Ovary (tissue), 9 donors: ENCODE data around the gene DMBX1. TPM values are rescaled to one million over a fixed set of nuclear protein-coding genes. Genes with fewer than 3 reads are reported as not detected.

Source experiments
- DNase-seq, 5 donors: peaks; one replicate each; pipeline ENCODE4 v3.0.0-alpha.2; 2019 to 2020
- H3K27ac ChIP-seq, 2 donors: fragments of 200-600 bp; one replicate each; pipeline versions ENCODE4 v1.5.1 to v1.8.0; 2019 to 2022
- H3K27me3 ChIP-seq: fragments of 200-600 bp; one replicate; pipeline ENCODE4 v1.8.0; 2022
- H3K36me3 ChIP-seq: fragments of 200-600 bp; sonication (generic); one replicate; pipeline ENCODE4 v1.5.1; 2019
- H3K4me1 ChIP-seq: one replicate; pipeline ENCODE4 v1.8.1; 2013; ENCODE audit warnings: mild to moderate bottlenecking, moderate library complexity; ENCODE audit not compliant: insufficient read depth
- H3K4me3 ChIP-seq: fragments of 200-600 bp; sonication (generic); one replicate; pipeline ENCODE4 v1.5.1; 2017
- H3K9me3 ChIP-seq, 2 donors: fragments of 200-600 bp in 1 of 2; sonication (generic) in 1 of 2; one replicate each; pipeline versions ENCODE4 v1.5.1 to v1.8.1; 2013 to 2019; ENCODE audit warnings: mild to moderate bottlenecking in 1 of 2, moderate library complexity in 1 of 2
- EP300 ChIP-seq: sonication (generic); formaldehyde crosslinking; IDR thresholded peaks from one replicate; pipeline ENCODE4 v1.6.1; 2017; ENCODE audit warnings: antibody characterized with exemption
- POLR2A ChIP-seq: fragments of 450-650 bp; IDR thresholded peaks from one replicate; pipeline ENCODE4 v1.6.1; 2017; ENCODE audit warnings: antibody characterized with exemption, mild to moderate bottlenecking, moderate library complexity
- WGBS, 3 donors: extraction: QIAGEN DNeasy Blood & Tissue Kit in 1 of 3; methylation state at CpG; one replicate each; pipeline versions ENCODE4 v1.1.5 to v1.1.7; 2013 to 2017; 5-methylcytosine and 5-hydroxymethylcytosine counted together
- intact Hi-C, 4 donors: fragments of 100-400 bp; cut with DNase I; formaldehyde crosslinking; loops; one replicate each; pipeline versions ENCODE4 v1.11.0 to v1.15.1; 2022 to 2023
- polyA plus RNA-seq, 2 donors: library from polyadenylated mRNA; stranded (reverse); fragments of 200-250 nt in 1 of 2; fragments of 350-450 nt in 1 of 2; fragmentation: Illumina TruSeq in 1 of 2; extraction: RNeasy Lipid Tissue Mini Kit (QIAGEN cat#74804) in 1 of 2; gene quantifications; one replicate each; pipeline ENCODE4 v1.2.3, GENCODE V29; 2013 to 2014
- total RNA-seq, 7 donors: library from RNA; depleted of rRNA in 2 of 7; stranded (reverse); fragments of >200 nt in 2 of 7; fragmentation: NEBNext Ultra II Directional in 3 of 7; extraction: Animal tissue kit (Norgen Biotek cat#: 25700) in 3 of 7; gene quantifications; one replicate each; pipeline versions ENCODE4 v1.1.0 to v1.2.4, GENCODE V29; 2016 to 2023
- TF ChIP-seq, protein P1 (sequence below), 3 donors: fragments of 450-650 bp in 2 of 3; fragments of 200-600 bp in 1 of 3; IDR thresholded peaks; one replicate each; pipeline versions ENCODE4 v1.5.1 to v1.8.0; 2016 to 2022; ENCODE audit warnings: antibody characterized with exemption in 3 of 3, mild to moderate bottlenecking in 1 of 3
- donor health status: DM: no; HTN: no; CAD: no; lungs with moderate emphysema.
- donor health status: DM: no; HTN: no; CAD: no.
- donor health status: Bipolar disorder and iron deficiency.
- donor health status: DM: yes; HTN: yes; CAD: no.
- donor health status: DM: no; HTN: no; CAD: no.
- donor health status: DM: yes; HTN: yes; CAD: no.

DMBX1 gene
- total and polyA plus RNA-seq, 9 donors: not detected

DNA sequence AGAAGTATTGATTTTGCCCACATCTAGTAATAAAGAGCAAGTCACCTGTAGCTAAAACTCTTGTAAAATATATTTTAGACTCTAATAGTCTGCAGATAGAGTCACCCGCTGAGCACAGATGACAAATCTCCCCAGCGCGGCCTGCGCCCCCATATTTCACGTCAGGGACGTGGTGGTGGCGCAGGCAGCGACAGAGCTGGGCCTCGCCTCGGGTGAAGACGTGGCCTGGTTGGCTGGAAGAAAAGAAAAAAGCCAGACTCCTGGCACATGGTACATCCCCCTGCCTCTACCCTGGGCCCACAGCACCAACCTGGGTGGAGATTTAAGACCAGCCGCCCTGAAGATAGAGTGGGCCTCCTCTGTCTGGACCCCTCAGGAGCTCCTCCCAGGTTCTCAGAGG is 6.0 kb upstream of the DMBX1 start:
- peaks cover 4% of the 10 kb centered on the region for H3K27me3 ChIP-seq
- no peaks in the 10 kb centered on the region for H3K4me1 ChIP-seq
- no peaks in the 10 kb centered on the region for H3K36me3 ChIP-seq
- no peak for DNase-seq
- H3K4me3 ChIP-seq: no peak overlapping the region
- no peaks in the 10 kb centered on the region for H3K9me3 ChIP-seq
- WGBS, 3 donors: 86 to 90% (median 86%) methylated on average over 12 of the region's 12 CpGs
- no peak overlapping the region for H3K27ac ChIP-seq
- intact Hi-C loops: no loop called here
- TF ChIP-seq POLR2A: no peak
- TF ChIP-seq, protein P1, sequence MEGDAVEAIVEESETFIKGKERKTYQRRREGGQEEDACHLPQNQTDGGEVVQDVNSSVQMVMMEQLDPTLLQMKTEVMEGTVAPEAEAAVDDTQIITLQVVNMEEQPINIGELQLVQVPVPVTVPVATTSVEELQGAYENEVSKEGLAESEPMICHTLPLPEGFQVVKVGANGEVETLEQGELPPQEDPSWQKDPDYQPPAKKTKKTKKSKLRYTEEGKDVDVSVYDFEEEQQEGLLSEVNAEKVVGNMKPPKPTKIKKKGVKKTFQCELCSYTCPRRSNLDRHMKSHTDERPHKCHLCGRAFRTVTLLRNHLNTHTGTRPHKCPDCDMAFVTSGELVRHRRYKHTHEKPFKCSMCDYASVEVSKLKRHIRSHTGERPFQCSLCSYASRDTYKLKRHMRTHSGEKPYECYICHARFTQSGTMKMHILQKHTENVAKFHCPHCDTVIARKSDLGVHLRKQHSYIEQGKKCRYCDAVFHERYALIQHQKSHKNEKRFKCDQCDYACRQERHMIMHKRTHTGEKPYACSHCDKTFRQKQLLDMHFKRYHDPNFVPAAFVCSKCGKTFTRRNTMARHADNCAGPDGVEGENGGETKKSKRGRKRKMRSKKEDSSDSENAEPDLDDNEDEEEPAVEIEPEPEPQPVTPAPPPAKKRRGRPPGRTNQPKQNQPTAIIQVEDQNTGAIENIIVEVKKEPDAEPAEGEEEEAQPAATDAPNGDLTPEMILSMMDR (IDR thresholded peaks at IDR 0.05): no peak
- TF ChIP-seq EP300: no peak

DNA sequence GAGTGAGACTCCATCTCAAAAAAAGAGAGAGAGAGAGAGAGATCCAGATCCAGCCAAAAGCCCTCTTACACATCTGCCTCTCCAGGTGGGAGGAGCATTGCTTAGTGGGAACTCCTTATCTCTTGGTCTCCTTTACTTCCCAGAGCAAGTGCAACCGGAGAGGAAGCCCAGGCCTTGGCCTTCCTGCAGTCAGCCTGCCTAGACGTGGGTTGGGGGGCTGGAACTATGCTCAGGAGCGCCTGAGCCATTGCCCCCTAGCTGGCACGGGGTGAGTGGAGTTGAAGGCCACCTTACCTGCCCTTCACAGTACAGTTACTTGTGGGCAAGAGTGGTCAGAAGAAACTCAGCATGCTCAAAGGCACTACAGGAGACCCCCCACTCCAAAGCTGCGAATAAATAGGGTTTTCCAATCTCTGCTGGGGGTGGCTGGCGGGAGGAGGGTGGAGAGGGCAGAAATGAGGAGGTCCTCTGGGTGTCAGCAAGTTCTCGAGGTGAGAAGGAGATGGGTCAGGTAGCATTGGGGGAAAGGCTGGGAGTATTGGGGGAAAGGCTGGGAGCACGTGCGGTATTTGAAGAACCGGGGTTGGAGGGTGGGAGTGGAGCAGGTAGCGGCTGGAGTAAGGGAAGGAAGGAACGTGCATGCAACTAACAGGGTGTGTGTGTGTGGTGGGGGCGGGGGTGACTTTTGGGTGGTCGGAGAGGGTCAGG is 4.7 kb upstream of the DMBX1 start:
- WGBS, 3 donors: 28 to 34% (median 30%) methylated on average over 14 of the region's 14 CpGs

DNA sequence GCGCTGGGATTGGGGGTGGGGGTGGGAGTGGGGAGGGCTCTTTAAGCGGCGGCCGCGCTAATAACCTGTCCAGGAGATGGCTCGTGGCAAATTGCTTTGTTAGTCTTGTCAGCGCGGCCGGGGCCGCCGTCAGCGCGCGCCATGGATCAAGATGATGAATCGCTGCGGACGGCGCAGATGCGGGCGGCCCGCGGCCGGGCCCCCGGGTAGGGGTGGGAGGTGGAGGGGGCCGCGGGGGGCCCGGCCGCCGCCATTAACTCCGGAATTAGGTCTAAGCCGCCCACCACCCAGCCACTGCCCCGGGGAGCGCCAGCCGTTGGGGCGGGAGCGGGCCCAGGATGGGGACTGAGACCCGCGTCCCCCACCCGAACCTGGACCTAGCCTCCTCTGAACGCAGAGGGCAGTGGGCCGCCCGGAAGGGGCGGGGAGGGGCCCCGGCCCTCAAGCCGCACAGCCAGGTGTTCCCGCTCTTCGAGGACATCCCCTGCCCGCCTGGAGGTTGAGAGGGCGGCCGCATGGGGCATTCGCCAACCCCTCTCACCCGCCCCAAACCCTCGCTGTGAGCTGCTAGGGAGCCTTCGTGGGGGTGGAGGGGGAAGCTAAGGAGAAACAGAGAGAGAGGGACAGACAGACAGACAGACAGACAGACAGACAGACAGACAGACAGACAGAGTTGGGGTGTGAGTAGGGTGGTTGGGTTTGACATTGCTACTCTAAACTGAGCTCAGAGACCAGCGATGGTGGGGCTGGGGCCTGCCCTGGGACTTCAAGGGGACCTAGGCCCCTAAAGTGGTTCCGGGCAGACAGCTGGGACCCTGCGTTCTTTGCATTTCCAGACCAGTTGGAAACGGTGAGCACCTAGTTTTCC is 3.8 kb upstream of the DMBX1 start:
- 10 to 12% (median 11%) methylated on average over 50 to 58 of the region's 58 CpGs for WGBS, 3 donors
- intact Hi-C loops: no loop called here
- no peak for TF ChIP-seq POLR2A
- no peak for TF ChIP-seq EP300
- TF ChIP-seq, protein P1 (IDR thresholded peaks at IDR 0.05): no peak

More for the DNA sequence above, 4.7 kb upstream of the DMBX1 start:
- peaks cover 4% of the 10 kb centered on the region for H3K27me3 ChIP-seq
- no peaks in the 10 kb centered on the region for H3K36me3 ChIP-seq
- H3K27ac ChIP-seq: no peak overlapping the region
- H3K4me1 ChIP-seq: no peaks in the 10 kb centered on the region
- intact Hi-C loops: no loop called here
- no peak overlapping the region for H3K4me3 ChIP-seq
- TF ChIP-seq POLR2A (no peak), EP300 (no peak)
- TF ChIP-seq, protein P1 (IDR thresholded peaks at IDR 0.05): no peak
- H3K9me3 ChIP-seq: no peaks in the 10 kb centered on the region
- no peak for DNase-seq

DNA sequence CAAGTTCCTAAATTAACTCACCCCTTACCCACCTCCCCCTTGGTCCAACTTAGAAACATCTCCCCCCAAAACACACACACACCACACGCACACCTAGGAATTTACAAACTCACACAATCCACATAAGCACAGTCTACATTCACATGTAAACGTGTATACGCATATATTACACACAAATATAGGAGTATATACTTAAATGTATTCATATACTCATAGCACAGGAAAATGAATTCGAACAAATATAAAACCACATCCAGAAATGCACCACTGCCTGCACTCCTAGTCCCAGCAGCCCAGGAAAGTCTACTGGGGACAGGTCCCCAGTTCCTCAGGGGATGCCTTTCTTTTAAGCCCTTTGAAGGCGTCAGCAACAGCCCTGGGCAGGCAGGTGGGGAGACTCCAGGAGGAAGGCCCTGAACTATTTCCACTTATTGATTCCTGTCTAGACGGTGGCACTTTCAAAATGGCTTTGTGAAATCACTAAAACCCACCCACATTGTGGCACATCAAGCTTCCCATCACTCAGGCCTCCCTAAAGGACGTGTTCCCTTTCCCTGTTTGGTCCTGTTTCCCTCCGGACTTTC is 3.1 kb upstream of the DMBX1 start:
- DNase-seq: no peak
- Histone ChIP-seq H3K4me1 (no peaks in the 10 kb centered on the region), H3K27me3 (peaks cover 4% of the 10 kb centered on the region), H3K36me3 (no peaks in the 10 kb centered on the region), H3K9me3 (no peaks in the 10 kb centered on the region), H3K4me3 (no peak overlapping the region), H3K27ac (no peak overlapping the region)
- intact Hi-C loops: no loop called here
- TF ChIP-seq EP300: no peak
- TF ChIP-seq POLR2A: no peak
- TF ChIP-seq, protein P1 (IDR thresholded peaks at IDR 0.05): no peak
- WGBS, 3 donors: 82 to 88% (median 82%) methylated on average over 8 of the region's 8 CpGs

More for the DNA sequence above, 3.8 kb upstream of the DMBX1 start:
- peaks cover 4% of the 10 kb centered on the region for H3K27me3 ChIP-seq
- H3K36me3 ChIP-seq: no peaks in the 10 kb centered on the region
- no peak for DNase-seq
- no peak overlapping the region for H3K27ac ChIP-seq
- H3K9me3 ChIP-seq: no peaks in the 10 kb centered on the region
- no peak overlapping the region for H3K4me3 ChIP-seq
- no peaks in the 10 kb centered on the region for H3K4me1 ChIP-seq
